HepG2 (cell line): ENCODE measurements around the gene PRKCG. TPM values are rescaled to one million over a fixed set of nuclear protein-coding genes. Genes with fewer than 3 reads are reported as not detected.

Experiments used
- AKAP8 ChIP-seq: sonication (generic); formaldehyde crosslinking; IDR thresholded peaks from 2 replicates; pipeline ENCODE4 v1.5.1; 2020; ENCODE audit warnings: mild to moderate bottlenecking, missing genetic modification reagents
- HBP1 ChIP-seq: IDR thresholded peaks from 2 replicates; pipeline ENCODE4 v1.6.1; 2016; ENCODE audit warnings: low read depth, control low read depth
- HNF4A ChIP-seq: sonication (generic); formaldehyde crosslinking; IDR thresholded peaks from 2 replicates; pipeline ENCODE4 v1.4.0; 2020; ENCODE audit warnings: missing genetic modification reagents
- MAFG ChIP-seq: sonication (generic); formaldehyde crosslinking; IDR thresholded peaks from 2 replicates; pipeline ENCODE4 v1.5.1; 2020; ENCODE audit warnings: mild to moderate bottlenecking, missing genetic modification reagents
- MTF1 ChIP-seq: sonication (generic); formaldehyde crosslinking; IDR thresholded peaks from 2 replicates; pipeline ENCODE4 v1.5.0; 2020; ENCODE audit warnings: missing genetic modification reagents
- NR2F6 ChIP-seq, 2 experiments: IDR thresholded peaks; 2 replicates each; pipeline ENCODE4 v1.6.1; 2016; ENCODE audit warnings: antibody characterized with exemption in 1 of 2, mild to moderate bottlenecking in 1 of 2
- SKIL ChIP-seq: sonication (generic); formaldehyde crosslinking; IDR thresholded peaks from 2 replicates; pipeline ENCODE4 v1.8.0; 2022; ENCODE audit warnings: missing genetic modification reagents, mild to moderate bottlenecking, moderate library complexity, borderline replicate concordance
- SPEN ChIP-seq: sonication (generic); formaldehyde crosslinking; IDR thresholded peaks from 2 replicates; pipeline ENCODE4 v1.5.1; 2020; ENCODE audit warnings: low read depth, mild to moderate bottlenecking, missing genetic modification reagents
- THRA ChIP-seq: sonication (generic); formaldehyde crosslinking; IDR thresholded peaks from 2 replicates; pipeline ENCODE4 v1.4.0; 2020; ENCODE audit warnings: missing genetic modification reagents, borderline replicate concordance
- ZBTB3 ChIP-seq: sonication (generic); formaldehyde crosslinking; IDR thresholded peaks from 2 replicates; pipeline ENCODE4 v1.4.0; 2020; ENCODE audit warnings: low read depth, mild to moderate bottlenecking, moderate library complexity, missing genetic modification reagents, borderline replicate concordance
- ZBTB39 ChIP-seq: sonication (generic); formaldehyde crosslinking; IDR thresholded peaks from 2 replicates; pipeline ENCODE4 v1.5.0; 2020; ENCODE audit warnings: missing genetic modification reagents
- ZHX1 ChIP-seq: sonication (generic); formaldehyde crosslinking; IDR thresholded peaks from 2 replicates; pipeline ENCODE4 v1.8.1; 2022; ENCODE audit warnings: low read depth, mild to moderate bottlenecking, missing genetic modification reagents
- ZNF143 ChIP-seq: sonication (generic); formaldehyde crosslinking; IDR thresholded peaks from 2 replicates; pipeline ENCODE4 v1.4.0; 2020; ENCODE audit warnings: missing genetic modification reagents
- ZNF160 ChIP-seq: sonication (generic); formaldehyde crosslinking; IDR thresholded peaks from 2 replicates; pipeline ENCODE4 v1.8.0; 2022; ENCODE audit warnings: mild to moderate bottlenecking, inconsistent platforms, missing genetic modification reagents
- ZNF33A ChIP-seq: sonication (generic); formaldehyde crosslinking; IDR thresholded peaks from 2 replicates; pipeline ENCODE4 v1.5.1; 2020; ENCODE audit warnings: missing genetic modification reagents, mild to moderate bottlenecking, moderate library complexity, borderline replicate concordance
- ZNF383 ChIP-seq: sonication (generic); formaldehyde crosslinking; IDR thresholded peaks from 2 replicates; pipeline ENCODE4 v1.4.0; 2020; ENCODE audit warnings: missing genetic modification reagents, mild to moderate bottlenecking, borderline replicate concordance
- ZNF652 ChIP-seq: IDR thresholded peaks from 2 replicates; pipeline ENCODE4 v1.6.1; 2016; ENCODE audit warnings: low read depth, borderline replicate concordance
- ZNF720 ChIP-seq: sonication (generic); formaldehyde crosslinking; IDR thresholded peaks from 2 replicates; pipeline ENCODE4 v1.4.0; 2020; ENCODE audit warnings: missing genetic modification reagents
- polyA plus RNA-seq, 8 experiments: library from polyadenylated mRNA; depleted of rRNA in 3 of 8; stranded (reverse) in 7 of 8; unstranded in 1 of 8; fragments of >200 nt; fragmentation: Illumina TruSeq in 4 of 8; extraction: Trizol in 4 of 8; gene quantifications; 2 replicates each; pipeline versions ENCODE4 v1.2.1 to v1.2.3, GENCODE V29; 2011 to 2016; ENCODE audit warnings: low read depth in 4 of 8, missing spikeins in 1 of 8, mixed read lengths in 1 of 8; ENCODE audit not compliant: insufficient read depth in 1 of 8
- total RNA-seq, 5 experiments: library from RNA; depleted of rRNA; stranded (reverse); fragments of >200 nt; fragmentation: Illumina TruSeq; extraction: Trizol; gene quantifications; 2 replicates each; pipeline ENCODE4 v1.2.3, GENCODE V29; 2016; ENCODE audit warnings: low read depth in 1 of 5

The PRKCG gene
- total and polyA plus RNA-seq, 2 of the 13 experiments (the other 11 are each of a cell fraction or from before 2014, with no cell fraction given) = 0.02 to 0.03 TPM

- TF ChIP-seq MTF1 (CRISPR knock-in tag) (no peak), AKAP8 (CRISPR knock-in tag) (peak; percentile 91; the same call in 1 of the 2 replicates), SKIL (CRISPR knock-in tag) (peak; percentile 79; the same call in 1 of the 2 replicates), SPEN (peak; percentile 55), HNF4A (CRISPR knock-in tag) (peak; percentile 17; the same call in 1 of the 2 replicates), THRA (CRISPR knock-in tag) (no peak), ZNF160 (CRISPR knock-in tag) (peak; percentile 26; the same call in 1 of the 2 replicates), ZBTB3 (CRISPR knock-in tag) (no peak), ZNF652 (CRISPR knock-in tag) (peak; percentile 92), ZNF720 (no peak), MAFG (CRISPR knock-in tag) (no peak), NR2F6 (IDR thresholded peaks at IDR 0.05) (no peak; the same call in 1 of the 2 replicates), NR2F6 (CRISPR knock-in tag; IDR thresholded peaks at IDR 0.05) (peak; percentile 73), ZHX1 (CRISPR knock-in tag) (no peak), ZNF143 (CRISPR knock-in tag) (no peak), ZNF383 (CRISPR knock-in tag) (no peak), HBP1 (peak; percentile 14; the same call in 1 of the 2 replicates), ZNF33A (CRISPR knock-in tag) (no peak), ZBTB39 (no peak)
These were observed 12.8 kb upstream of the PRKCG start (continued) for GRCh38 chr19:53868892-53869804.
